GM23338 (cell line): ENCODE data around the gene ABCB8.

Experiments
- CTCF ChIP-seq, 2 experiments: fragments of 200-600 bp in 1 of 2; sonication (generic) in 1 of 2; conservative IDR thresholded peaks; 2 replicates each; pipeline versions ENCODE4 v1.5.1 to v1.6.1; 2016 to 2017; ENCODE audit warnings: antibody characterized with exemption in 2 of 2, low read depth in 2 of 2, mild to moderate bottlenecking in 2 of 2, moderate library complexity in 1 of 2
- EZH2 ChIP-seq: fragments of 200-600 bp; sonication (generic); IDR thresholded peaks from one replicate; pipeline ENCODE4 v1.8.0; 2017; ENCODE audit warnings: antibody characterized with exemption, mild to moderate bottlenecking, low read depth; ENCODE audit not compliant: unreplicated experiment
- EZH2phosphoT487 ChIP-seq: fragments of 200-600 bp; sonication (generic); IDR thresholded peaks from one replicate; pipeline ENCODE4 v1.8.1; 2018; ENCODE audit warnings: antibody characterized with exemption; ENCODE audit not compliant: unreplicated experiment
- JUNB ChIP-seq: IDR thresholded peaks from one replicate; pipeline ENCODE4 v1.6.1; 2016; ENCODE audit warnings: antibody characterized with exemption; ENCODE audit not compliant: unreplicated experiment
- POLR2AphosphoS5 ChIP-seq: IDR thresholded peaks from 2 replicates; pipeline ENCODE4 v1.6.1; 2016; ENCODE audit warnings: antibody characterized with exemption, low read depth
- REST ChIP-seq: IDR thresholded peaks from one replicate; pipeline ENCODE4 v1.6.1; 2018; ENCODE audit warnings: antibody characterized with exemption; ENCODE audit not compliant: unreplicated experiment
- ZNF114 ChIP-seq: fragments of 250-450 bp; sonication (Bioruptor Pico); IDR thresholded peaks from 2 replicates; pipeline ENCODE4 v1.5.0; 2020; ENCODE audit warnings: mild to moderate bottlenecking, moderate library complexity
- ZNF331 ChIP-seq: fragments of 250-450 bp; sonication (Bioruptor Pico); IDR thresholded peaks from 2 replicates; pipeline ENCODE4 v1.5.0; 2020; ENCODE audit warnings: low read depth, mild to moderate bottlenecking, moderate library complexity

GRCh38 chr7:151047976-151048815 lies 19.9 kb downstream of the ABCB8 start, which contains the start of gene ASIC3:
- TF ChIP-seq CTCF (conservative IDR thresholded peaks at IDR 0.05; ENCODE audit: low read depth in 2 of 2) (no peak), REST (no peak), EZH2 (no peak), EZH2phosphoT487 (no peak), POLR2AphosphoS5 (no peak), ZNF331 (CRISPR knock-in tag) (no peak), ZNF114 (CRISPR knock-in tag) (no peak), JUNB (no peak)
